SK-N-SH treated with all-trans-retinoic acid at 6 μM for 48 hours (cell line): ENCODE data around the gene NOSIP.

Experiments
- ATAC-seq: fragments of 200-7000 bp; cut with Tn5 transposase; 3 replicates; pipeline ENCODE4 v1.9.1; 2020; ENCODE audit warnings: mild to moderate bottlenecking, moderate library complexity
- ARNTL ChIP-seq: fragments of 450-650 bp; formaldehyde crosslinking; IDR thresholded peaks from 2 replicates; pipeline ENCODE4 v1.5.0; 2020; ENCODE audit warnings: low read depth, mild to moderate bottlenecking, moderate library complexity, borderline replicate concordance
- BACH2 ChIP-seq: fragments of 250-450 bp; sonication (Bioruptor Pico); IDR thresholded peaks from 2 replicates; pipeline ENCODE4 v1.9.0; 2021; ENCODE audit warnings: mild to moderate bottlenecking, borderline replicate concordance
- CSDC2 ChIP-seq: fragments of 250-450 bp; sonication (Bioruptor Pico); IDR thresholded peaks from 2 replicates; pipeline ENCODE4 v1.5.0; 2020; ENCODE audit warnings: mild to moderate bottlenecking, moderate library complexity
- ESRRG ChIP-seq: fragments of 250-450 bp; sonication (Bioruptor Pico); IDR thresholded peaks from 2 replicates; pipeline ENCODE4 v1.6.1; 2021; ENCODE audit warnings: mild to moderate bottlenecking
- GLIS3 ChIP-seq: fragments of 250-450 bp; sonication (Bioruptor Pico); IDR thresholded peaks from 2 replicates; pipeline ENCODE4 v1.5.0; 2020; ENCODE audit warnings: mild to moderate bottlenecking, moderate library complexity
- ISL1 ChIP-seq: fragments of 250-450 bp; sonication (Bioruptor Pico); IDR thresholded peaks from 2 replicates; pipeline ENCODE4 v2.1.2; 2022; ENCODE audit warnings: mild to moderate bottlenecking, moderate library complexity
- OSR1 ChIP-seq: fragments of 250-450 bp; sonication (Bioruptor Pico); IDR thresholded peaks from 2 replicates; pipeline ENCODE4 v1.8.0; 2022; ENCODE audit warnings: moderate library complexity, mild to moderate bottlenecking, inconsistent platforms
- RARB ChIP-seq: fragments of 250-450 bp; sonication (Bioruptor Pico); IDR thresholded peaks from 2 replicates; pipeline ENCODE4 v1.8.0; 2021; ENCODE audit warnings: mild to moderate bottlenecking, moderate library complexity
- SNAI2 ChIP-seq: fragments of 250-450 bp; sonication (Bioruptor Pico); IDR thresholded peaks from 2 replicates; pipeline ENCODE4 v1.5.0; 2020; ENCODE audit warnings: mild to moderate bottlenecking, moderate library complexity
- TCF4 ChIP-seq: fragments of 250-450 bp; sonication (Bioruptor Pico); IDR thresholded peaks from 2 replicates; pipeline ENCODE4 v1.8.0; 2021; ENCODE audit warnings: mild to moderate bottlenecking, moderate library complexity, borderline replicate concordance
- TOX ChIP-seq: fragments of 250-450 bp; sonication (Bioruptor Pico); IDR thresholded peaks from 2 replicates; pipeline ENCODE4 v1.8.0; 2021; ENCODE audit warnings: mild to moderate bottlenecking, moderate library complexity, borderline replicate concordance
- ZC3H10 ChIP-seq: fragments of 250-450 bp; sonication (Bioruptor Pico); IDR thresholded peaks from 2 replicates; pipeline ENCODE4 v1.5.1; 2021; ENCODE audit warnings: mild to moderate bottlenecking, moderate library complexity
- ZFP3 ChIP-seq: fragments of 250-450 bp; sonication (Bioruptor Pico); IDR thresholded peaks from 2 replicates; pipeline ENCODE4 v1.5.0; 2020; ENCODE audit warnings: mild to moderate bottlenecking, moderate library complexity
- ZNF70 ChIP-seq: fragments of 450-650 bp; formaldehyde crosslinking; IDR thresholded peaks from 2 replicates; pipeline ENCODE4 v1.5.0; 2020; ENCODE audit warnings: mild to moderate bottlenecking, moderate library complexity
- ZNF8 ChIP-seq: fragments of 450-650 bp; formaldehyde crosslinking; IDR thresholded peaks from 2 replicates; pipeline ENCODE4 v1.5.0; 2020; ENCODE audit warnings: mild to moderate bottlenecking, moderate library complexity
- TF ChIP-seq, protein P1 (sequence below): fragments of 250-450 bp; sonication (Bioruptor Pico); IDR thresholded peaks from 2 replicates; pipeline ENCODE4 v1.8.0; 2020; ENCODE audit warnings: mild to moderate bottlenecking, moderate library complexity, borderline replicate concordance
- TF ChIP-seq, protein P2 (sequence below): fragments of 250-450 bp; sonication (Bioruptor Pico); IDR thresholded peaks from 2 replicates; pipeline ENCODE4 v1.8.0; 2021; ENCODE audit warnings: low read depth, mild to moderate bottlenecking, moderate library complexity, borderline replicate concordance
- TF ChIP-seq, protein P3 (sequence below): fragments of 250-450 bp; sonication (Bioruptor Pico); IDR thresholded peaks from 2 replicates; pipeline ENCODE4 v1.5.1; 2020; ENCODE audit warnings: low read depth, mild to moderate bottlenecking, moderate library complexity
- TF ChIP-seq, protein P4 (sequence below): fragments of 250-450 bp; sonication (Bioruptor Pico); IDR thresholded peaks from 2 replicates; pipeline ENCODE4 v1.5.1; 2021; ENCODE audit warnings: mild to moderate bottlenecking, moderate library complexity

NOSIP gene

DNA sequence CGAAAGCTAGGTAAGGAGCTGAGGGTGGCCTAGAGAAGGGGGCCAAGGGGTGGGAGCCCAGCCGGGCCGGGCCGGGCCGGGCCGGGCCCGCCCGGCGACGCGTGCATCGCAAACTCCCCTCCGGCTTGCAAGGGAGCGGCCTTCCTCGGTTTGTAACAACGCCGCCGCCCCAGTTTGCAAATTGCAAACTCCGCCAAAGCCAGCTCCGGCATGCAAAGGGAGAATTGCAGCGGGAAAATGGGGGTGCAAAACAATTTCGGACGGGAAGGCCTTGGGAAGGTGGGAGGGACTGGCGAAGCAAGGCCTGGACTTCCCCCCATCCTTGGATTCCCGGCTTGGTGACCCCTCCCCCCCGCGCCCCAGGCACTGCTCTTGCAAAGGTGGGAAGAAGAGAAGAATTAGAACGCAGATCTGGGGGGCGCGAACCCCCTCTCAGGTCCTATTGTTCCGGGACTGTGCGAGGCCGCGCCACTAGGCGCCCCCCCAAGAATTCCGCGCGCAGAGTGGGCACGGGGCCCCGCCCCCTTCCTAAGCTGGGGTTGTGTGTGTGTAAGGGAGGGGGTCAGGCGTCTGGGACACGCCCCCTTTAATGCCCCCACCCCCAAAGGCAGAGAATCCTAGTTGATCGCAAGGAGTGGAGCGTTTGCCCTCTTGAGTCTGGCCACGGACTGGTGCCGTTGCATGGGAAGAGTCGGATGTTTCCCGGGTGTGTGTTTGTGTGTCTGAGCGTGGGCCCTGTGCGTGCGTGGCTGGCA lies 11.6 kb upstream of the NOSIP start:
- no peak for TF ChIP-seq ZNF8 (CRISPR knock-in tag)
- no peak for TF ChIP-seq ESRRG (CRISPR knock-in tag)
- TF ChIP-seq, protein P1, sequence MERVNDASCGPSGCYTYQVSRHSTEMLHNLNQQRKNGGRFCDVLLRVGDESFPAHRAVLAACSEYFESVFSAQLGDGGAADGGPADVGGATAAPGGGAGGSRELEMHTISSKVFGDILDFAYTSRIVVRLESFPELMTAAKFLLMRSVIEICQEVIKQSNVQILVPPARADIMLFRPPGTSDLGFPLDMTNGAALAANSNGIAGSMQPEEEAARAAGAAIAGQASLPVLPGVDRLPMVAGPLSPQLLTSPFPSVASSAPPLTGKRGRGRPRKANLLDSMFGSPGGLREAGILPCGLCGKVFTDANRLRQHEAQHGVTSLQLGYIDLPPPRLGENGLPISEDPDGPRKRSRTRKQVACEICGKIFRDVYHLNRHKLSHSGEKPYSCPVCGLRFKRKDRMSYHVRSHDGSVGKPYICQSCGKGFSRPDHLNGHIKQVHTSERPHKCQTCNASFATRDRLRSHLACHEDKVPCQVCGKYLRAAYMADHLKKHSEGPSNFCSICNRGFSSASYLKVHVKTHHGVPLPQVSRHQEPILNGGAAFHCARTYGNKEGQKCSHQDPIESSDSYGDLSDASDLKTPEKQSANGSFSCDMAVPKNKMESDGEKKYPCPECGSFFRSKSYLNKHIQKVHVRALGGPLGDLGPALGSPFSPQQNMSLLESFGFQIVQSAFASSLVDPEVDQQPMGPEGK (CRISPR knock-in tag) = peak; percentile 80; the same call in 1 of the 2 replicates
- TF ChIP-seq, all 23 proteins: peak for 1
- peak; percentile 0 for ATAC-seq

DNA sequence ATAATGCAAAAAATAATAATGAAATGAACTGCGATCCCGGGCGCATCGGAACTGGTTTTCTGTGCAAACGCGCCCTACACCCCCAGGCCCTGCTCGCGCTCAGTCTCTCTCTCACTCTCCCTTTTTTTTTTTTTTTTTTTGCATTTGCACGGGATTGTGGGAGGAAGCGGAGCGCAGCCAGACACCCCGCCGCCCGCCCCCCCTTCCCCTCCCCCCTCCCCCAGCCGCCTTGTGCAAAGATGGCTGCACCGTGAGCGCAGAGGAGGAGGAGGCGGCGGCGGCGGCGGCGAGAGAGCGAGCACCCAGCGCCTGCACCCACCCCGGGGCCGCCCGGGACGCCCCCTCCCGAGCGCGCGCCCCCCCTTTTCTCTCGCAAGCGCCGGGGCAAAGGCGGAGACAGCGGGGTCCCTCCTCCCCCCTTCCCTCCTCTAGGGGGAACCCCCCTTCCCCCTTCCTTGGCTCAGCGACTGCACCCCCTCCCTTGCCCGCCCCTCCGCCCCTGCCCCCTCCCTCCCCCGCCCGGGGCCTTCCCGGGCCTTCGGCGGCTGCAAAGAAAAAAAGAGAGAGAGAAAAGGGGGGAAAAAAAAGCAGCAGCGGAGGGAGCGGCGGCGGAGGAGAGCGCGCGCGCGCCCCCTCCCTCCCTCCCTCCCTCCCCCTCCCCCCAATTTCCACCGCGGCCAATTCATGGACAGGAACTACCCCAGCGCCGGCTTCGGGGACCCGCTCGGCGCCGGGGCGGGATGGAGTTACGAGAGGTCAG lies 10.8 kb upstream of the NOSIP start, which contains the start of gene PRR12:
Gene PRR12 (plus strand): TSS at position 212 of the 760 bp plus-strand sequence. CDS start 473 bp downstream, at position 685.
- peak; percentile 41 for ATAC-seq
- TF ChIP-seq TCF4 (CRISPR knock-in tag) (no peak), ZC3H10 (CRISPR knock-in tag) (no peak), TOX (CRISPR knock-in tag) (no peak)
- TF ChIP-seq, protein P1 (CRISPR knock-in tag) = no peak
- TF ChIP-seq, all 23 proteins: peak for 0

DNA sequence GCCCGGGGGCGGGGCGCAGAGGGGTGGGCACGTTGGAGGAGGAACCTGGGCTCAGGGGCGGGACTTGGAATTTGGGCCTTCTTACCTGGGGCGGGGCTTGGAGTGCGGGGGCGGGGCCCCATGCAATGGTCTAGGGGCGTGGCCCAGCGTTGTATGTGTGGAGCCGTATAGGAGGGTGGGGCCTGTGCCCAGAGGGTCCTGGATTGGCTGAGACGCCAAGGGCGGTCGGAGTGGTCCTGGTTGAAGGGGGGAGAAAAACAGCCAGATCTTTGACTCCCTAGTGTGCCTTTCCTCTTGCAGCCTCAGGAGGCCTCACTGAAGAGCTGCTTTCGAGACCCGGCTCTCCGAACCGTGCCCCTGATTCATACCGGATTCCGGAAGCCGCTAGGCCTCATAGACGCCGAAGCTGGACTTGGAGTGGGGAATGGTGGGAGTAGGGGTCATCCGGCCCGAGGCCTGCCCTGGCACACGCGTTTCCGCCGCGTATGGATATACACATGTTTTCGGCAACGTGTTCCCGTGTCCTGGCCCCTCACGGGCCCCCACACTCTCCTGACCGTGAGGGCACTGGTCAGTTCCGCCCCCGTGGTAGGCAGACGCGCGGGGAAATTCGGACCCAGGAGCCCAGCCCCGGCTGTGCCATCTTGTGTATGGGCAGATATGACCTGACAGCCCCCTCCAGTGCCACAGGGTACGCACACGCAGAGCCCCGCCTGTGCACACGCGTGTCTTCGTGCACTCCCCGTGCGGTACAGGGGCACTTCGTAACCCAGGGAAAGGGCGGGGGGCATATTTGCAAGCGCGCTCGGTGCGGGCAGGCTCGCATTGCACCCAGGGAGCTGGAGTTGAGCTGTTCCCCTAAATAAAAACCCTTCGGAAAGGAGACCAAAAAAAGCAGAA lies 10.0 kb upstream of the NOSIP start:
- TF ChIP-seq ZNF70 (CRISPR knock-in tag) (no peak), GLIS3 (0 out of 2 replicates have a peak, but pooled peaks have one; percentile 14), RARB (CRISPR knock-in tag) (no peak), BACH2 (no peak), ARNTL (CRISPR knock-in tag) (no peak), SNAI2 (CRISPR knock-in tag) (no peak), ESRRG (CRISPR knock-in tag) (no peak)
- TF ChIP-seq, protein P2, sequence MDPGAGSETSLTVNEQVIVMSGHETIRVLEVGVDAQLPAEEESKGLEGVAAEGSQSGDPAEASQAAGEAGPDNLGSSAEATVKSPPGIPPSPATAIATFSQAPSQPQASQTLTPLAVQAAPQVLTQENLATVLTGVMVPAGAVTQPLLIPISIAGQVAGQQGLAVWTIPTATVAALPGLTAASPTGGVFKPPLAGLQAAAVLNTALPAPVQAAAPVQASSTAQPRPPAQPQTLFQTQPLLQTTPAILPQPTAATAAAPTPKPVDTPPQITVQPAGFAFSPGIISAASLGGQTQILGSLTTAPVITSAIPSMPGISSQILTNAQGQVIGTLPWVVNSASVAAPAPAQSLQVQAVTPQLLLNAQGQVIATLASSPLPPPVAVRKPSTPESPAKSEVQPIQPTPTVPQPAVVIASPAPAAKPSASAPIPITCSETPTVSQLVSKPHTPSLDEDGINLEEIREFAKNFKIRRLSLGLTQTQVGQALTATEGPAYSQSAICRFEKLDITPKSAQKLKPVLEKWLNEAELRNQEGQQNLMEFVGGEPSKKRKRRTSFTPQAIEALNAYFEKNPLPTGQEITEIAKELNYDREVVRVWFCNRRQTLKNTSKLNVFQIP (CRISPR knock-in tag) = no peak
- TF ChIP-seq, protein P1 (CRISPR knock-in tag) = 0 out of 2 replicates have a peak, but pooled peaks have one; percentile 14
- ATAC-seq = peak; percentile 87

DNA sequence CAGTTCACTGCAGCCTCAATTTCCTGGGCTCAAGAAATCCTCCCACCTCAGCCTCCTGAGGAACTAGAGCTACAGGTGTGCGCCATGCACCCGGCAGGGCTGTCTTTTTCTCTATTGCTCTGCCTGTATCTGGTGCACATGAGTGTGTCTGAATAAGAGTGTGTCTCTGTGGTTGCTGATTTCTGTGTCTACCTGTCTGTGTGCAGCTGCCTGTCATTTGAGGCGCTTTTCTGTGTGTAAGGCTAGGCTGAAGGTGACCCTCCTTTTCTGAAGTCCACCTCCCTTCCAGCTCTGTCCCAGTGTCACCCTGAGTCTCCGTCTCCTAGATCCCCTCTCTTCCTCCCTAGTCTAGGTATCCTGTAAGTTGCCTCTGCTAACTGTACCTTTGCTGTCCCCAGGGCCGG lies 9.1 kb upstream of the NOSIP start:
- no peak for ATAC-seq
- no peak for TF ChIP-seq ZNF70 (CRISPR knock-in tag)
- no peak for TF ChIP-seq RARB (CRISPR knock-in tag)
- TF ChIP-seq ZNF8 (CRISPR knock-in tag) = no peak
- TF ChIP-seq ZFP3 = no peak
- TF ChIP-seq, protein P3, sequence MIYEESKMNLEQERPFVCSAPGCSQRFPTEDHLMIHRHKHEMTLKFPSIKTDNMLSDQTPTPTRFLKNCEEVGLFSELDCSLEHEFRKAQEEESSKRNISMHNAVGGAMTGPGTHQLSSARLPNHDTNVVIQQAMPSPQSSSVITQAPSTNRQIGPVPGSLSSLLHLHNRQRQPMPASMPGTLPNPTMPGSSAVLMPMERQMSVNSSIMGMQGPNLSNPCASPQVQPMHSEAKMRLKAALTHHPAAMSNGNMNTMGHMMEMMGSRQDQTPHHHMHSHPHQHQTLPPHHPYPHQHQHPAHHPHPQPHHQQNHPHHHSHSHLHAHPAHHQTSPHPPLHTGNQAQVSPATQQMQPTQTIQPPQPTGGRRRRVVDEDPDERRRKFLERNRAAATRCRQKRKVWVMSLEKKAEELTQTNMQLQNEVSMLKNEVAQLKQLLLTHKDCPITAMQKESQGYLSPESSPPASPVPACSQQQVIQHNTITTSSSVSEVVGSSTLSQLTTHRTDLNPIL = no peak
- TF ChIP-seq, protein P4, sequence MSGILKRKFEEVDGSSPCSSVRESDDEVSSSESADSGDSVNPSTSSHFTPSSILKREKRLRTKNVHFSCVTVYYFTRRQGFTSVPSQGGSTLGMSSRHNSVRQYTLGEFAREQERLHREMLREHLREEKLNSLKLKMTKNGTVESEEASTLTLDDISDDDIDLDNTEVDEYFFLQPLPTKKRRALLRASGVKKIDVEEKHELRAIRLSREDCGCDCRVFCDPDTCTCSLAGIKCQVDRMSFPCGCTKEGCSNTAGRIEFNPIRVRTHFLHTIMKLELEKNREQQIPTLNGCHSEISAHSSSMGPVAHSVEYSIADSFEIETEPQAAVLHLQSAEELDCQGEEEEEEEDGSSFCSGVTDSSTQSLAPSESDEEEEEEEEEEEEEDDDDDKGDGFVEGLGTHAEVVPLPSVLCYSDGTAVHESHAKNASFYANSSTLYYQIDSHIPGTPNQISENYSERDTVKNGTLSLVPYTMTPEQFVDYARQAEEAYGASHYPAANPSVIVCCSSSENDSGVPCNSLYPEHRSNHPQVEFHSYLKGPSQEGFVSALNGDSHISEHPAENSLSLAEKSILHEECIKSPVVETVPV (CRISPR knock-in tag) = no peak
- TF ChIP-seq, protein P1 (CRISPR knock-in tag) = no peak
- TF ChIP-seq ISL1 (CRISPR knock-in tag) = no peak
- no peak for TF ChIP-seq ZC3H10 (CRISPR knock-in tag)
- no peak for TF ChIP-seq SNAI2 (CRISPR knock-in tag)
- TF ChIP-seq CSDC2 (CRISPR knock-in tag) = no peak
- no peak for TF ChIP-seq OSR1 (CRISPR knock-in tag)
- no peak for TF ChIP-seq GLIS3
